Right ventricle myocardium superior (tissue), 1 donor: ENCODE measurements around the gene TXNDC17. TPM values are rescaled to one million over a fixed set of nuclear protein-coding genes. Genes with fewer than 3 reads are reported as not detected.
"Not testable (repeated sequence)": the region's sequence is repeated elsewhere in the genome, so short reads cannot be mapped to it uniquely, and the experiment has no call there.

Experiments
- ATAC-seq: fragments of 200-7000 bp; cut with Tn5 transposase; one replicate; pipeline ENCODE4 v1.9.1; 2020; ENCODE audit warnings: mild to moderate bottlenecking; ENCODE audit not compliant: poor library complexity
- DNase-seq: peaks from one replicate; pipeline ENCODE4 v3.0.0-alpha.2; 2020
- intact Hi-C: fragments of 100-400 bp; cut with DNase I; formaldehyde crosslinking; loops from one replicate; pipeline ENCODE4 v1.11.2; 2022
- total RNA-seq: library from RNA; stranded (reverse); fragmentation: NEBNext Ultra II Directional; extraction: Animal tissue kit (Norgen Biotek cat#: 25700); gene quantifications from one replicate; pipeline ENCODE4 v1.2.1, GENCODE V29; 2021
- donor health status: DM: no; HTN: yes; CAD: no; lungs with severe emphysema.

Gene TXNDC17
- total RNA-seq, 1 donor from 2014 or later: 44.5 TPM

GRCh38 chr17:6674586-6674985 lies 33.7 kb downstream of the TXNDC17 start:
- no peak for DNase-seq
- no peak for ATAC-seq
- intact Hi-C loops: no loop called here

- ATAC-seq (no peak), DNase-seq (no peak)
- intact Hi-C loops: no loop called here
These were observed 34.5 kb downstream of the TXNDC17 start for GRCh38 chr17:6675201-6675825.

- intact Hi-C loops: no loop called here
- ATAC-seq (no peak), DNase-seq (no peak)
These were observed 35.9 kb downstream of the TXNDC17 start for GRCh38 chr17:6676802-6677157.

GRCh38 chr17:6677158-6677831 lies 36.4 kb downstream of the TXNDC17 start:
- intact Hi-C loops: no loop called here
- ATAC-seq (no peak), DNase-seq (no peak)

GRCh38 chr17:6677946-6678345 lies 37.1 kb downstream of the TXNDC17 start:
- DNase-seq: no peak
- ATAC-seq: no peak
- intact Hi-C loops: no loop called here

GRCh38 chr17:6679241-6679640 lies 38.4 kb downstream of the TXNDC17 start:
- intact Hi-C loops: no loop called here
- no peak for ATAC-seq
- no peak for DNase-seq

- no peak for ATAC-seq
- intact Hi-C loops: no loop called here
- no peak for DNase-seq
These were observed 40.3 kb downstream of the TXNDC17 start for GRCh38 chr17:6681176-6681575.

GRCh38 chr17:6681671-6682070 lies 40.8 kb downstream of the TXNDC17 start:
- intact Hi-C loops: no loop called here
- DNase-seq (no peak), ATAC-seq (no peak)

- intact Hi-C loops: no loop called here
- DNase-seq (no peak), ATAC-seq (no peak)
These were observed 41.5 kb downstream of the TXNDC17 start for GRCh38 chr17:6682339-6682738.

- no peak for ATAC-seq
- intact Hi-C loops: no loop called here
These were observed 42.3 kb downstream of the TXNDC17 start for GRCh38 chr17:6683081-6683684.

GRCh38 chr17:6683730-6684459 lies 43.0 kb downstream of the TXNDC17 start:
- intact Hi-C loops: no loop called here
- DNase-seq: no peak
- ATAC-seq: no peak

More at GRCh38 chr17:6683081-6683684, 42.3 kb downstream of the TXNDC17 start:
- DNase-seq: no peak

- intact Hi-C loops: no loop called here
- no peak for DNase-seq
- no peak for ATAC-seq
These were observed 43.6 kb downstream of the TXNDC17 start for GRCh38 chr17:6684460-6684783.

- ATAC-seq (no peak), DNase-seq (no peak)
- intact Hi-C loops: no loop called here
These were observed 44.3 kb downstream of the TXNDC17 start for GRCh38 chr17:6684881-6685767.

- DNase-seq (no peak), ATAC-seq (no peak)
- intact Hi-C loops: no loop called here
These were observed 45.2 kb downstream of the TXNDC17 start for GRCh38 chr17:6686026-6686425.

- intact Hi-C loops: no loop called here
- DNase-seq: no peak
These were observed 48.1 kb downstream of the TXNDC17 start for GRCh38 chr17:6688944-6689343.

GRCh38 chr17:6690641-6691040 lies 49.8 kb downstream of the TXNDC17 start:
- ATAC-seq (no peak), DNase-seq (no peak)
- intact Hi-C loops: no loop called here

More at GRCh38 chr17:6688944-6689343, 48.1 kb downstream of the TXNDC17 start:
- ATAC-seq: no peak

- DNase-seq: no peak
- intact Hi-C loops: no loop called here
- no peak for ATAC-seq
These were observed 50.7 kb downstream of the TXNDC17 start for GRCh38 chr17:6691546-6691945.

- intact Hi-C loops, DNase-seq, ATAC-seq: not testable (repeated sequence)
These were observed 51.1 kb downstream of the TXNDC17 start for GRCh38 chr17:6691958-6692357.
